H1 (cell line): ENCODE results near the gene GPC1. TPM values are rescaled to one million over a fixed set of nuclear protein-coding genes. Genes with fewer than 3 reads are reported as not detected.

Source experiments
- ATF2 ChIP-seq: IDR thresholded peaks from 2 replicates; pipeline ENCODE4 v1.6.1; 2012; ENCODE audit warnings: low read length, inconsistent platforms
- CTCF ChIP-seq, 3 experiments: IDR thresholded peaks; 1 replicate in 2 of 3; 2 replicates in 1 of 3; pipeline versions ENCODE4 v1.5.1 to v1.6.1; 2011; ENCODE audit warnings: low read length in 3 of 3, mild to moderate bottlenecking in 3 of 3, inconsistent platforms in 2 of 3, low read depth in 1 of 3, moderate library complexity in 1 of 3; ENCODE audit not compliant: insufficient read depth in 1 of 3; ENCODE audit errors: control extremely low read depth in 1 of 3
- FOSL1 ChIP-seq: IDR thresholded peaks from 2 replicates; pipeline ENCODE4 v1.6.1; 2011; ENCODE audit warnings: mild to moderate bottlenecking, low read depth, low read length, moderate library complexity; ENCODE audit not compliant: insufficient read depth
- SIRT6 ChIP-seq: IDR thresholded peaks from one replicate; pipeline ENCODE4 v1.7.1; 2012; ENCODE audit warnings: low read length, inconsistent platforms
- SUZ12 ChIP-seq: fragments of 200-600 bp; sonication (generic); IDR thresholded peaks from 2 replicates; pipeline ENCODE4 v1.6.1; 2012; ENCODE audit warnings: mild to moderate bottlenecking, inconsistent platforms, low read length, moderate library complexity, mixed read lengths
- TBP ChIP-seq: IDR thresholded peaks from 2 replicates; pipeline ENCODE4 v1.6.1; 2011; ENCODE audit warnings: low read depth, low read length, improper control_type of control experiment
- polyA plus RNA-seq, 7 experiments: library from polyadenylated mRNA; depleted of rRNA in 3 of 7; stranded (reverse) in 5 of 7; unstranded in 2 of 7; fragments of >200 nt in 5 of 7; fragments of 200-250 nt in 2 of 7; gene quantifications; 1 replicate in 5 of 7; 2 replicates in 1 of 7; 4 replicates in 1 of 7; pipeline versions ENCODE4 v1.2.1 to v1.2.3, GENCODE V29; 2011 to 2013; ENCODE audit warnings: missing spikeins in 2 of 7, mixed read lengths in 2 of 7
- total RNA-seq: library from RNA; stranded (reverse); fragmentation: NEBNext Ultra II Directional; extraction: Animal tissue kit (Norgen Biotek cat#: 25700); gene quantifications from 2 replicates; pipeline ENCODE4 v1.2.1, GENCODE V29; 2021

GPC1 gene
- total and polyA plus RNA-seq, 2 of the 8 experiments (the other 6 are each of a cell fraction or from before 2014, with no cell fraction given): 21.9 to 28.3 TPM

- TF ChIP-seq FOSL1 (no peak), SIRT6 (no peak), TBP (no peak), CTCF (IDR thresholded peaks at IDR 0.05; ENCODE audit: control extremely low read depth in 1 of 3, insufficient read depth in 1 of 3, low read depth in 1 of 3, low read length in 3 of 3) (no peak), SUZ12 (no peak), ATF2 (no peak)
Observed at GRCh38 chr2:240447331-240447730, 11.9 kb downstream of the GPC1 start (continued).
